Panc1 (cell line): ENCODE data around the gene A4GNT. TPM values are rescaled to one million over a fixed set of nuclear protein-coding genes. Genes with fewer than 3 reads are reported as not detected.

Source experiments
- ATAC-seq: fragments of 200-7000 bp; cut with Tn5 transposase; 2 replicates; pipeline ENCODE4 v1.9.1; 2020; ENCODE audit warnings: mild to moderate bottlenecking, moderate library complexity
- BruUV-seq: library from RNA; stranded (reverse); fragments of 400-500 nt; replicated peaks from 2 replicates; lab custom pipeline; 2021; lab: Mats Ljungman, UMichigan
- CTCF ChIA-PET: fragments of 300-600 bp; sonication (Branson Sonifier 250); formaldehyde crosslinking; loops from one replicate; lab custom pipeline; 2022; ENCODE audit warnings: antibody characterized with exemption; lab: Charles Lee
- POLR2A ChIA-PET: fragments of 300-600 bp; sonication (Branson Sonifier 250); formaldehyde crosslinking; loops from one replicate; lab custom pipeline; 2022; ENCODE audit warnings: antibody characterized with exemption; lab: Charles Lee
- DNase-seq: peaks from one replicate; pipeline ENCODE4 v3.0.0-alpha.2; 2010; ENCODE audit warnings: low read depth, low spot score
- H3K27ac ChIP-seq: 2 replicates; pipeline ENCODE4 v1.5.1; 2011; ENCODE audit warnings: mild to moderate bottlenecking, low read length, inconsistent platforms
- H3K27me3 ChIP-seq: fragments of 200-500 bp; sonication (Bioruptor generic); 2 replicates; pipeline ENCODE4 v1.6.0; 2014; ENCODE audit warnings: low read length, inconsistent platforms; ENCODE audit not compliant: control insufficient read depth, insufficient read depth
- H3K36me3 ChIP-seq: fragments of 200-500 bp; sonication (Bioruptor generic); 2 replicates; pipeline ENCODE4 v1.5.1; 2014; ENCODE audit warnings: inconsistent platforms, mild to moderate bottlenecking, low read length, moderate library complexity; ENCODE audit not compliant: control insufficient read depth, insufficient read depth
- H3K4me1 ChIP-seq: 2 replicates; pipeline ENCODE4 v1.5.1; 2011; ENCODE audit warnings: inconsistent platforms, mild to moderate bottlenecking, low read length, moderate library complexity; ENCODE audit not compliant: control insufficient read depth, insufficient read depth
- H3K4me3 ChIP-seq, 2 experiments: 2 replicates each; pipeline ENCODE4 v1.5.1; 2011 to 2012; ENCODE audit warnings: low read depth in 2 of 2, low read length in 2 of 2, mild to moderate bottlenecking in 2 of 2, inconsistent platforms in 1 of 2, moderate library complexity in 1 of 2
- H3K9me3 ChIP-seq: fragments of 200-500 bp; sonication (Bioruptor generic); 2 replicates; pipeline ENCODE4 v1.5.1; 2014; ENCODE audit warnings: low read depth, mild to moderate bottlenecking, inconsistent platforms, low read length, moderate library complexity; ENCODE audit not compliant: control insufficient read depth, insufficient read depth
- CTCF ChIP-seq: fragments of 450-650 bp; IDR thresholded peaks from 2 replicates; pipeline ENCODE4 v1.5.1; 2017; ENCODE audit warnings: mild to moderate bottlenecking
- POLR2AphosphoS5 ChIP-seq: IDR thresholded peaks from 2 replicates; pipeline ENCODE4 v1.6.1; 2012; ENCODE audit warnings: mild to moderate bottlenecking, low read depth, low read length, moderate library complexity
- REST ChIP-seq, 2 experiments: IDR thresholded peaks; 2 replicates each; pipeline ENCODE4 v1.6.1; 2011 to 2012; ENCODE audit warnings: low read depth in 2 of 2, control low read depth in 1 of 2, low read length in 1 of 2, mild to moderate bottlenecking in 1 of 2, moderate library complexity in 1 of 2; ENCODE audit not compliant: insufficient read depth in 1 of 2
- SIN3A ChIP-seq: IDR thresholded peaks from 2 replicates; pipeline ENCODE4 v1.6.1; 2012; ENCODE audit warnings: low read depth, mild to moderate bottlenecking, low read length, moderate library complexity, borderline replicate concordance; ENCODE audit not compliant: insufficient read depth
- TCF7L2 ChIP-seq: IDR thresholded peaks from 2 replicates; pipeline ENCODE4 v1.6.1; 2011; ENCODE audit warnings: mild to moderate bottlenecking, low read depth, low read length, inconsistent platforms
- in situ Hi-C: cut with HindIII; loops from 2 replicates; pipeline ENCODE4 v1.10.0; 2016; ENCODE audit warnings: low sequenced_read_pairs, low pct_unique_long_range_greater_than_20kb
- intact Hi-C: fragments of 100-400 bp; cut with micrococcal nuclease; formaldehyde crosslinking; loops from one replicate; pipeline ENCODE4 v1.10.0; 2022; ENCODE audit not compliant: unreplicated experiment
- total RNA-seq: library from RNA; stranded (reverse); gene quantifications from one replicate; pipeline ENCODE4 v1.2.1, GENCODE V29; 2021; ENCODE audit not compliant: unreplicated experiment

A4GNT gene
- total RNA-seq, 1 experiment from 2014 or later, result not detected

GRCh38 chr3:138174421-138175131 is 42.4 kb upstream of the A4GNT start, which contains the start of gene DBR1:
TSS of gene DBR1 (minus strand) at chr3:138174921. CDS start at chr3:138174795, 126 bp downstream.
- no TSS peak for BruUV-seq
- H3K27ac ChIP-seq, result peak within 1 kb of the TSS; percentile 89
- H3K27me3 ChIP-seq, result no peaks in the 10 kb centered on the region
- in situ Hi-C loops, result no loop called here
- DNase-seq (no peak), ATAC-seq (peak; percentile 98)
- ChIA-PET POLR2A (interaction anchor here (0.6 to 1.2 kb wide), 6 partner anchors 23 to 562 kb away, joined by 3 to 9 read pairs (median 4); no protein-coding TSS in a partner anchor), CTCF (interaction anchor here (0.6 to 0.7 kb wide), 2 partner anchors 149 to 274 kb away, joined by 3 to 4 read pairs; no protein-coding TSS in a partner anchor)
- peak within 1 kb of the TSS; percentile 87 to 97 for H3K4me3 ChIP-seq
- H3K9me3 ChIP-seq, result no peaks in the 10 kb centered on the region
- peaks cover 19% of the 10 kb centered on the region; the same call in 1 of the 2 replicates for H3K36me3 ChIP-seq
- peak; percentile 34; the same call in 1 of the 2 replicates for TF ChIP-seq TCF7L2
- peak; percentile 96 for TF ChIP-seq SIN3A
- TF ChIP-seq REST (IDR thresholded peaks at IDR 0.05; ENCODE audit: insufficient read depth in 1 of 2, low read depth in 2 of 2, low read length in 1 of 2), result peak in 1 of 2 experiments; percentile 23; a peak in 1 of 4 replicates
- no peak for TF ChIP-seq CTCF
- TF ChIP-seq POLR2AphosphoS5, result peak; percentile 94
- H3K4me1 ChIP-seq, result peaks cover 3% of the 10 kb centered on the region
- intact Hi-C loops, result no loop called here

- peak; percentile 8 for ATAC-seq
- POLR2A ChIA-PET, result interaction anchor here (0.6 to 1.2 kb wide), 4 partner anchors 23 to 398 kb away, joined by 3 to 9 read pairs (median 6); no protein-coding TSS in a partner anchor
Measured at GRCh38 chr3:138173769-138174420, 41.7 kb upstream of the A4GNT start.

More at GRCh38 chr3:138173769-138174420, 41.7 kb upstream of the A4GNT start:
- intact Hi-C loops, result no loop called here
- Histone ChIP-seq H3K36me3 (peaks cover 21% of the 10 kb centered on the region; the same call in 1 of the 2 replicates), H3K9me3 (no peaks in the 10 kb centered on the region), H3K27me3 (no peaks in the 10 kb centered on the region), H3K4me1 (peaks cover 3% of the 10 kb centered on the region), H3K27ac (peak overlapping the region; percentile 89), H3K4me3 (peak overlapping the region; percentile 87 to 97)
- in situ Hi-C loops, result no loop called here
- CTCF ChIA-PET, result interaction anchor here (0.7 kb wide), 1 partner anchor 275 kb away, joined by 3 read pairs; no protein-coding TSS in a partner anchor
- TF ChIP-seq TCF7L2, result no peak
- TF ChIP-seq POLR2AphosphoS5, result no peak
- TF ChIP-seq REST (IDR thresholded peaks at IDR 0.05; ENCODE audit: insufficient read depth in 1 of 2, low read depth in 2 of 2, low read length in 1 of 2), result no peak
- no peak for DNase-seq
- no TSS peak for BruUV-seq
